IMR-90 (cell line): ENCODE data around the gene ILDR2. TPM values are rescaled to one million over a fixed set of nuclear protein-coding genes. Genes with fewer than 3 reads are reported as not detected.
A peak's percentile ranks its signal among the peaks of the same experiment; 100 is the strongest.

Experiments used
- ATAC-seq: fragments of 200-7000 bp; cut with Tn5 transposase; 2 replicates; pipeline ENCODE4 v1.9.1; 2020; ENCODE audit warnings: low read depth, mild to moderate bottlenecking, moderate library complexity
- BruUV-seq: library from RNA; stranded (reverse); fragments of 400-500 nt; replicated peaks from 2 replicates; lab custom pipeline; 2021; lab: Mats Ljungman, UMichigan
- CTCF ChIA-PET: fragments of 300-600 bp; formaldehyde crosslinking; extraction: SDS; loops from one replicate; lab custom pipeline; 2021; ENCODE audit warnings: antibody characterized with exemption; lab: Yijun Ruan, JAX
- POLR2A ChIA-PET: fragments of 300-600 bp; sonication (Branson Sonifier 250); formaldehyde crosslinking; loops from one replicate; lab custom pipeline; 2022; ENCODE audit warnings: antibody characterized with exemption; ENCODE audit not compliant: unreplicated experiment; lab: Charles Lee
- DNase-seq: peaks from one replicate; pipeline ENCODE4 v3.0.0; 2013
- H2AFZ ChIP-seq: replicated peaks from 2 replicates; pipeline ENCODE3; 2013; ENCODE audit warnings: low read length, mild to moderate bottlenecking; ENCODE audit not compliant: poor library complexity
- H2AK5ac ChIP-seq: 2 replicates; pipeline ENCODE4 v1.6.1; 2013; ENCODE audit warnings: low read depth, low read length, inconsistent platforms
- H2AK9ac ChIP-seq: replicated peaks from 2 replicates; pipeline ENCODE3; 2013; ENCODE audit warnings: mild to moderate bottlenecking, low read depth, low read length, moderate library complexity; ENCODE audit not compliant: poor library complexity
- H2BK120ac ChIP-seq: 2 replicates; pipeline ENCODE4 v1.6.1; 2013; ENCODE audit warnings: low read depth, low read length, inconsistent platforms
- H2BK15ac ChIP-seq: 3 replicates; pipeline ENCODE4 v1.6.1; 2013; ENCODE audit warnings: low read depth, low read length, inconsistent platforms
- H2BK20ac ChIP-seq: 2 replicates; pipeline ENCODE4 v1.6.1; 2013; ENCODE audit warnings: low read depth, mild to moderate bottlenecking, inconsistent platforms, low read length, moderate library complexity
- H2BK5ac ChIP-seq: 2 replicates; pipeline ENCODE4 v1.6.1; 2013; ENCODE audit warnings: mild to moderate bottlenecking, low read depth, low read length, inconsistent platforms; ENCODE audit not compliant: poor library complexity, severe bottlenecking
- H3K14ac ChIP-seq: replicated peaks from 2 replicates; pipeline ENCODE4 v1.6.1; 2013; ENCODE audit warnings: low read depth, low read length, inconsistent platforms
- H3K18ac ChIP-seq: 2 replicates; pipeline ENCODE4 v1.6.1; 2013; ENCODE audit warnings: low read depth, low read length, control low read depth
- H3K23ac ChIP-seq: 2 replicates; pipeline ENCODE4 v1.6.1; 2013; ENCODE audit warnings: low read depth, low read length, inconsistent platforms
- H3K27ac ChIP-seq: 2 replicates; pipeline ENCODE4 v1.5.1; 2013; ENCODE audit warnings: mild to moderate bottlenecking, control low read depth, low read length; ENCODE audit not compliant: insufficient read depth
- H3K27me3 ChIP-seq: 2 replicates; pipeline ENCODE4 v1.6.1; 2013; ENCODE audit warnings: low read length; ENCODE audit not compliant: control insufficient read depth, insufficient read depth
- H3K36me3 ChIP-seq: 2 replicates; pipeline ENCODE4 v1.6.1; 2013; ENCODE audit warnings: low read length, mixed read lengths; ENCODE audit not compliant: control insufficient read depth, insufficient read depth
- H3K4ac ChIP-seq: 2 replicates; pipeline ENCODE4 v1.6.1; 2013; ENCODE audit warnings: low read depth, low read length, inconsistent platforms
- H3K4me1 ChIP-seq: 2 replicates; pipeline ENCODE4 v1.6.1; 2013; ENCODE audit warnings: low read length, mixed read lengths; ENCODE audit not compliant: control insufficient read depth, insufficient read depth
- H3K4me2 ChIP-seq: 2 replicates; pipeline ENCODE4 v1.6.1; 2013; ENCODE audit warnings: low read depth, mild to moderate bottlenecking, control low read depth, low read length, moderate library complexity
- H3K4me3 ChIP-seq: 2 replicates; pipeline ENCODE4 v1.5.1; 2013; ENCODE audit warnings: low read depth, mild to moderate bottlenecking, control low read depth, low read length, moderate library complexity; ENCODE audit not compliant: insufficient read depth
- H3K56ac ChIP-seq: 2 replicates; pipeline ENCODE4 v1.6.1; 2013; ENCODE audit warnings: low read length, inconsistent platforms; ENCODE audit not compliant: insufficient read depth; ENCODE audit errors: extremely low read depth
- H3K79me1 ChIP-seq, 2 experiments: 2 replicates each; pipeline ENCODE4 v1.6.1; 2013; ENCODE audit warnings: low read length in 2 of 2, inconsistent platforms in 1 of 2, low read depth in 1 of 2
- H3K9ac ChIP-seq: 2 replicates; pipeline ENCODE4 v1.6.1; 2013; ENCODE audit warnings: low read depth, low read length, control low read depth
- H3K9me1 ChIP-seq: 2 replicates; pipeline ENCODE4 v1.6.1; 2013; ENCODE audit warnings: low read length, inconsistent platforms; ENCODE audit not compliant: insufficient read depth
- H3K9me3 ChIP-seq: 2 replicates; pipeline ENCODE4 v1.6.1; 2013; ENCODE audit warnings: low read length; ENCODE audit not compliant: control insufficient read depth, insufficient read depth
- H4K20me1 ChIP-seq: 2 replicates; pipeline ENCODE4 v1.6.1; 2013; ENCODE audit warnings: low read length, inconsistent platforms; ENCODE audit not compliant: insufficient read depth
- H4K5ac ChIP-seq: 2 replicates; pipeline ENCODE4 v1.6.1; 2013; ENCODE audit warnings: mild to moderate bottlenecking, low read depth, low read length, control low read depth
- H4K8ac ChIP-seq, 2 experiments: 2 replicates each; pipeline ENCODE4 v1.6.1; 2013; ENCODE audit warnings: low read depth in 2 of 2, low read length in 2 of 2, control low read depth in 1 of 2, inconsistent platforms in 1 of 2
- H4K91ac ChIP-seq: 2 replicates; pipeline ENCODE4 v1.6.1; 2013; ENCODE audit warnings: low read depth, low read length, inconsistent platforms; ENCODE audit not compliant: insufficient read depth
- BHLHE40 ChIP-seq: fragments of 150-350 bp; IDR thresholded peaks from 2 replicates; pipeline ENCODE4 v1.6.1; 2016; ENCODE audit warnings: mild to moderate bottlenecking, low read depth, low read length
- CEBPB ChIP-seq: IDR thresholded peaks from 2 replicates; pipeline ENCODE4 v1.6.1; 2012; ENCODE audit warnings: low read depth, low read length, improper control_type of control experiment
- CHD1 ChIP-seq: IDR thresholded peaks from 2 replicates; pipeline ENCODE4 v1.6.1; 2012; ENCODE audit warnings: low read depth, low read length, improper control_type of control experiment
- CTCF ChIP-seq: conservative IDR thresholded peaks from 2 replicates; pipeline ENCODE4 v1.5.1; 2012; ENCODE audit warnings: mild to moderate bottlenecking, low read depth, low read length, improper control_type of control experiment
- FOS ChIP-seq: fragments of 150-350 bp; IDR thresholded peaks from 2 replicates; pipeline ENCODE4 v1.6.1; 2016; ENCODE audit warnings: low read depth, low read length
- MAFK ChIP-seq: IDR thresholded peaks from 2 replicates; pipeline ENCODE4 v1.6.1; 2012; ENCODE audit warnings: low read depth, low read length, improper control_type of control experiment
- MAZ ChIP-seq: IDR thresholded peaks from 2 replicates; pipeline ENCODE4 v1.6.1; 2012; ENCODE audit warnings: low read depth, mild to moderate bottlenecking, low read length, improper control_type of control experiment, moderate library complexity, borderline replicate concordance
- MXI1 ChIP-seq: IDR thresholded peaks from 2 replicates; pipeline ENCODE4 v1.6.1; 2012; ENCODE audit warnings: low read depth, mild to moderate bottlenecking, low read length, moderate library complexity, borderline replicate concordance
- NFE2L2 ChIP-seq: fragments of 150-350 bp; IDR thresholded peaks from 2 replicates; pipeline ENCODE4 v1.6.1; 2016; ENCODE audit warnings: low read depth, mild to moderate bottlenecking, low read length
- POLR2A ChIP-seq: IDR thresholded peaks from 2 replicates; pipeline ENCODE4 v1.6.1; 2012; ENCODE audit warnings: mild to moderate bottlenecking, low read depth, low read length
- RAD21 ChIP-seq: IDR thresholded peaks from 2 replicates; pipeline ENCODE4 v1.6.1; 2012; ENCODE audit warnings: low read length, improper control_type of control experiment
- RCOR1 ChIP-seq: IDR thresholded peaks from 2 replicates; pipeline ENCODE4 v1.6.1; 2012; ENCODE audit warnings: mild to moderate bottlenecking, low read length, improper control_type of control experiment; ENCODE audit not compliant: insufficient replicate concordance
- RFX5 ChIP-seq: IDR thresholded peaks from 2 replicates; pipeline ENCODE4 v1.8.0; 2012; ENCODE audit warnings: low read depth, mild to moderate bottlenecking, low read length, moderate library complexity
- SMC3 ChIP-seq: fragments of 150-350 bp; IDR thresholded peaks from 2 replicates; pipeline ENCODE4 v1.6.1; 2016; ENCODE audit warnings: low read depth, mild to moderate bottlenecking, antibody characterized with exemption, low read length, moderate library complexity
- USF2 ChIP-seq: fragments of 150-350 bp; IDR thresholded peaks from 2 replicates; pipeline ENCODE4 v1.6.1; 2017; ENCODE audit warnings: mild to moderate bottlenecking, antibody characterized with exemption, low read length, low read depth
- WGBS, 2 experiments: methylation state at CpG; one replicate each; pipeline versions ENCODE4 v1.1.5 to v1.1.7; 2013; ENCODE audit warnings: missing lambda C conversion rate in 2 of 2; ENCODE audit not compliant: insufficient read length in 1 of 2; ENCODE audit errors: extremely low coverage in 2 of 2; 5-methylcytosine and 5-hydroxymethylcytosine counted together
- dilution Hi-C: fragments of 300-500 bp; cut with HindIII; formaldehyde crosslinking; loops from one replicate; pipeline ENCODE4 v1.14.3; 2018; ENCODE audit warnings: low sequenced_read_pairs; ENCODE audit not compliant: unreplicated experiment
- in situ Hi-C: fragments of 300-500 bp; cut with MboI; formaldehyde crosslinking; loops from 3 replicates; pipeline ENCODE4 v1.14.3; 2019; ENCODE audit warnings: low sequenced_read_pairs, inconsistent platforms, mixed read lengths
- intact Hi-C: fragments of 100-400 bp; cut with micrococcal nuclease; formaldehyde crosslinking; loops from 2 replicates; pipeline ENCODE4 v1.10.0; 2022
- polyA plus RNA-seq, 3 experiments: library from polyadenylated mRNA; depleted of rRNA; stranded (reverse); fragments of >200 nt; gene quantifications; 2 replicates each; pipeline ENCODE4 v1.2.3, GENCODE V29; 2012; ENCODE audit warnings: low replicate concordance in 1 of 3
- total RNA-seq: library from RNA; depleted of rRNA; stranded (reverse); fragments of >200 nt; gene quantifications from 2 replicates; pipeline ENCODE4 v1.2.3, GENCODE V29; 2012
- TF ChIP-seq, protein P1 (sequence below): fragments of 150-350 bp; IDR thresholded peaks from 2 replicates; pipeline ENCODE4 v1.6.1; 2016; ENCODE audit warnings: low read depth, mild to moderate bottlenecking, low read length, moderate library complexity, borderline replicate concordance

ILDR2 gene
- total and polyA plus RNA-seq, 2 of the 4 experiments (the other 2 are of a cell fraction), result under 0.01 TPM; not detected in 1

DNA sequence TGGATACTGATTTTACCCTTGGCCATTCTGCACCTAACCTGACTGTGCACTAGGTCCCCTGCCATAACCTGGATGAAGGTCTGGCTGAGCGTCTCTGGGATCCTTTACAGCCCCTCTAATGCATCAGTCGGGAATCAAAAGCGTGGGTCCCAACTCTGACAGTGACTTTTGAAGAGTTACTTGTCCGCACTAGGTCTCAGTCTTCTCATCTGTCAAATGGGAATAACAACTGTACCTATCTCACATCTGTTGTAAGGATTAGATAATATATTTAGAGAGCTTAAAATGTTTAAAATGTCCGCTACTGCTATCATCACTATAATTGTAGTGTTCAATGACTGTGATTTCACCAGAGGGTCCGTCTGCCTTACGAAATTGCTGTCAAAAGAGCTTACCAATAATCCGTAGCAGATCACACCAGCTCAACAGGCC is 100.0 kb downstream of the ILDR2 start:
- CTCF ChIA-PET, result interaction anchor here (1.1 kb wide), 1 partner anchor 27 kb away, joined by 3 read pairs; no protein-coding TSS in a partner anchor
- no peak overlapping the region; the same call in 1 of the 2 replicates for H2AK5ac ChIP-seq
- no peaks in the 10 kb centered on the region; the same call in 1 of the 2 replicates for H3K36me3 ChIP-seq
- WGBS, 2 experiments, result 14% methylated on average over 2 of the region's 8 CpGs; no CpG with 5 or more reads in 1 of the 2 experiments
- H3K9me3 ChIP-seq, result no peaks in the 10 kb centered on the region
- no peak for TF ChIP-seq CHD1
- TF ChIP-seq MAFK, result no peak
- TF ChIP-seq RAD21, result no peak
- TF ChIP-seq RFX5, result no peak
- TF ChIP-seq SMC3, result no peak
- TF ChIP-seq MAZ, result no peak
- no peak for TF ChIP-seq NFE2L2
- no peak for TF ChIP-seq MXI1
- no peak for TF ChIP-seq BHLHE40
- TF ChIP-seq USF2, result no peak
- TF ChIP-seq CEBPB, result no peak
- TF ChIP-seq FOS, result no peak
- TF ChIP-seq POLR2A, result no peak
- no peak for TF ChIP-seq RCOR1
- TF ChIP-seq, protein P1, sequence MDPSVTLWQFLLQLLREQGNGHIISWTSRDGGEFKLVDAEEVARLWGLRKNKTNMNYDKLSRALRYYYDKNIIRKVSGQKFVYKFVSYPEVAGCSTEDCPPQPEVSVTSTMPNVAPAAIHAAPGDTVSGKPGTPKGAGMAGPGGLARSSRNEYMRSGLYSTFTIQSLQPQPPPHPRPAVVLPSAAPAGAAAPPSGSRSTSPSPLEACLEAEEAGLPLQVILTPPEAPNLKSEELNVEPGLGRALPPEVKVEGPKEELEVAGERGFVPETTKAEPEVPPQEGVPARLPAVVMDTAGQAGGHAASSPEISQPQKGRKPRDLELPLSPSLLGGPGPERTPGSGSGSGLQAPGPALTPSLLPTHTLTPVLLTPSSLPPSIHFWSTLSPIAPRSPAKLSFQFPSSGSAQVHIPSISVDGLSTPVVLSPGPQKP, result no peak
- TF ChIP-seq CTCF, result no peak
- in situ Hi-C loops (no loop called here), dilution Hi-C loops (no loop called here), intact Hi-C loops (no loop called here)
- peak overlapping the region; percentile 19 for H2BK5ac ChIP-seq
- peak overlapping the region; percentile 96 for H2AFZ ChIP-seq
- H3K4ac ChIP-seq, result no peak overlapping the region
- peak overlapping the region; percentile 79; the same call in 1 of the 2 replicates for H3K27ac ChIP-seq
- no peak for DNase-seq
- peak overlapping the region; percentile 81 for H3K23ac ChIP-seq
- 0 out of 2 replicates have a peak overlapping the region, but pooled peaks have one; percentile 5 for H4K91ac ChIP-seq
- H3K56ac ChIP-seq, result peak overlapping the region; percentile 38; the same call in 1 of the 2 replicates
- H3K14ac ChIP-seq, result peak overlapping the region; percentile 82; the same call in 1 of the 2 replicates
- H3K4me2 ChIP-seq, result peak overlapping the region; percentile 83
- no peak overlapping the region for H2BK20ac ChIP-seq
- peaks cover 5% of the 10 kb centered on the region; the same call in 1 of the 2 replicates for H3K9me1 ChIP-seq
- H2BK120ac ChIP-seq, result no peak overlapping the region
- no peaks in the 10 kb centered on the region; the same call in 1 of the 2 replicates for H4K20me1 ChIP-seq
- H3K4me3 ChIP-seq, result peak overlapping the region; percentile 88
- H2AK9ac ChIP-seq, result peak overlapping the region; percentile 79
- H3K18ac ChIP-seq, result no peak overlapping the region
- BruUV-seq, result no TSS peak
- no peak overlapping the region for H2BK15ac ChIP-seq
- ATAC-seq, result no peak
- POLR2A ChIA-PET, result no interaction called here
- H4K8ac ChIP-seq, result no peak overlapping the region; a peak in 1 of 4 replicates
- peak overlapping the region; percentile 70 for H3K9ac ChIP-seq
- peaks cover 2% of the 10 kb centered on the region; the same call in 1 of the 2 replicates for H3K4me1 ChIP-seq
- no peaks in the 10 kb centered on the region for H3K27me3 ChIP-seq
- H4K5ac ChIP-seq, result peak overlapping the region; percentile 47
- peaks cover 22 to 30% of the 10 kb centered on the region in 2 experiments for H3K79me1 ChIP-seq
